Caco-2 (cell line): Measurements from ENCODE around the gene TMEM236. TPM values are rescaled to one million over a fixed set of nuclear protein-coding genes. Genes with fewer than 3 reads are reported as not detected.

Source experiments
- BruUV-seq: library from RNA; stranded (reverse); fragments of 400-500 nt; replicated peaks from 2 replicates; lab custom pipeline; 2021; lab: Mats Ljungman, UMichigan
- CTCF ChIA-PET: fragments of 300-600 bp; sonication (Branson Sonifier 250); formaldehyde crosslinking; loops from one replicate; lab custom pipeline; 2022; ENCODE audit warnings: antibody characterized with exemption; lab: Charles Lee
- POLR2A ChIA-PET: fragments of 300-600 bp; sonication (Branson Sonifier 250); formaldehyde crosslinking; loops from one replicate; lab custom pipeline; 2022; ENCODE audit warnings: antibody characterized with exemption; lab: Charles Lee
- DNase-seq, 2 experiments: peaks; one replicate each; pipeline versions ENCODE4 v3.0.0 to v3.0.0-alpha.2; 2020 to 2022
- H3K27me3 ChIP-seq: replicated peaks from 2 replicates; pipeline ENCODE4 v1.6.0; 2011; ENCODE audit warnings: low read length; ENCODE audit not compliant: control insufficient read depth, insufficient read depth
- H3K36me3 ChIP-seq: 2 replicates; pipeline ENCODE4 v1.5.1; 2011; ENCODE audit warnings: low read length; ENCODE audit not compliant: control insufficient read depth, insufficient read depth
- H3K4me1 ChIP-seq: fragments of 250-450 bp; sonication (Bioruptor Pico); 2 replicates; pipeline ENCODE4 v1.5.1; 2020; ENCODE audit warnings: mild to moderate bottlenecking
- H3K4me3 ChIP-seq: 2 replicates; pipeline ENCODE4 v1.5.1; 2011; ENCODE audit warnings: low read depth, mild to moderate bottlenecking, control low read depth, low read length
- H3K9me3 ChIP-seq: fragments of 250-450 bp; sonication (Bioruptor Pico); 2 replicates; pipeline ENCODE4 v1.5.1; 2020; ENCODE audit warnings: mild to moderate bottlenecking, moderate library complexity
- H3K27ac Mint-ChIP-seq: one replicate; pipeline ENCODE4 v1.8.0; 2022; ENCODE audit warnings: mixed read lengths; ENCODE audit not compliant: unreplicated experiment
- H3K27me3 Mint-ChIP-seq: one replicate; pipeline ENCODE4 v1.8.0; 2022; ENCODE audit warnings: mixed read lengths; ENCODE audit not compliant: insufficient read depth, unreplicated experiment
- H3K36me3 Mint-ChIP-seq: one replicate; pipeline ENCODE4 v1.8.0; 2022; ENCODE audit warnings: mild to moderate bottlenecking, mixed read lengths; ENCODE audit not compliant: insufficient read depth, unreplicated experiment
- H3K4me1 Mint-ChIP-seq: one replicate; pipeline ENCODE4 v1.8.0; 2022; ENCODE audit warnings: low read depth, mixed read lengths; ENCODE audit not compliant: unreplicated experiment
- H3K4me3 Mint-ChIP-seq: one replicate; pipeline ENCODE4 v1.8.0; 2022; ENCODE audit warnings: mild to moderate bottlenecking, moderate library complexity, mixed read lengths; ENCODE audit not compliant: unreplicated experiment
- H3K9me3 Mint-ChIP-seq: one replicate; pipeline ENCODE4 v1.8.0; 2022; ENCODE audit warnings: mixed read lengths; ENCODE audit not compliant: unreplicated experiment
- intact Hi-C: fragments of 100-400 bp; cut with micrococcal nuclease; formaldehyde crosslinking; loops from one replicate; pipeline ENCODE4 v1.10.0; 2022; ENCODE audit not compliant: unreplicated experiment
- total RNA-seq: library from RNA; stranded (reverse); gene quantifications from 2 replicates; pipeline ENCODE4 v1.2.3, GENCODE V29; 2022
- TF ChIP-seq, protein P1 (sequence below), 2 experiments: fragments of 200-600 bp in 1 of 2; IDR thresholded peaks; 1 replicate in 1 of 2; 2 replicates in 1 of 2; pipeline versions ENCODE4 v1.5.1 to v1.8.0; 2011 to 2022; ENCODE audit warnings: antibody characterized with exemption in 1 of 2, control low read depth in 1 of 2, inconsistent platforms in 1 of 2, low read depth in 1 of 2, low read length in 1 of 2, mild to moderate bottlenecking in 1 of 2, moderate library complexity in 1 of 2; ENCODE audit not compliant: insufficient read depth in 1 of 2, severe bottlenecking in 1 of 2, unreplicated experiment in 1 of 2

TMEM236 gene
- total RNA-seq, 1 experiment from 2014 or later = 0.64 TPM

DNA sequence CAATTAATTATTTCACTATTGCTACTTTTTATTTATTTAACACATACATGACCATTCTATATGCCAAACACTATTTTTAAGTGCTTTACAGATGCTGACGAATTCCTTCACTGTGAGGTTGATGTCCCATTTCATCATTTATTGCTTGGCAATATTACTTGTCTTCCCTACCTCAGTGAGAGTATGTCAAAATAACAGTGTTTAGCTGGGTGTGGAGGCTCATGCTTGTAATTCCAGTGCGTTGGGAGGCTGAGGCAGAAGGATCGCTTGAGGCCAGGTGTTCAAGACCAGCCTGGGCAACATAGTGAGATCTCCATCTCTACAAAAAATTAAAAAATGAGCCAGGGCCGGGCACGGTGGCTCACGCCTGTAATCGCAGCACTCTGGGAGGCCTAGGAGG lies 37.4 kb downstream of the TMEM236 start:
- ChIA-PET POLR2A (no interaction called here), CTCF (no interaction called here)
- Mint-ChIP-seq H3K4me1 (peaks cover 22% of the 10 kb centered on the region), H3K27ac (no peak overlapping the region), H3K9me3 (no peaks in the 10 kb centered on the region), H3K4me3 (no peak overlapping the region), H3K27me3 (no peaks in the 10 kb centered on the region), H3K36me3 (peaks cover under 1% of the 10 kb centered on the region)
- Histone ChIP-seq H3K36me3 (no peaks in the 10 kb centered on the region), H3K4me1 (peaks cover 25% of the 10 kb centered on the region), H3K4me3 (no peak overlapping the region), H3K9me3 (no peaks in the 10 kb centered on the region), H3K27me3 (no peaks in the 10 kb centered on the region)
- intact Hi-C loops = no loop called here
- BruUV-seq = no TSS peak
- TF ChIP-seq, protein P1, sequence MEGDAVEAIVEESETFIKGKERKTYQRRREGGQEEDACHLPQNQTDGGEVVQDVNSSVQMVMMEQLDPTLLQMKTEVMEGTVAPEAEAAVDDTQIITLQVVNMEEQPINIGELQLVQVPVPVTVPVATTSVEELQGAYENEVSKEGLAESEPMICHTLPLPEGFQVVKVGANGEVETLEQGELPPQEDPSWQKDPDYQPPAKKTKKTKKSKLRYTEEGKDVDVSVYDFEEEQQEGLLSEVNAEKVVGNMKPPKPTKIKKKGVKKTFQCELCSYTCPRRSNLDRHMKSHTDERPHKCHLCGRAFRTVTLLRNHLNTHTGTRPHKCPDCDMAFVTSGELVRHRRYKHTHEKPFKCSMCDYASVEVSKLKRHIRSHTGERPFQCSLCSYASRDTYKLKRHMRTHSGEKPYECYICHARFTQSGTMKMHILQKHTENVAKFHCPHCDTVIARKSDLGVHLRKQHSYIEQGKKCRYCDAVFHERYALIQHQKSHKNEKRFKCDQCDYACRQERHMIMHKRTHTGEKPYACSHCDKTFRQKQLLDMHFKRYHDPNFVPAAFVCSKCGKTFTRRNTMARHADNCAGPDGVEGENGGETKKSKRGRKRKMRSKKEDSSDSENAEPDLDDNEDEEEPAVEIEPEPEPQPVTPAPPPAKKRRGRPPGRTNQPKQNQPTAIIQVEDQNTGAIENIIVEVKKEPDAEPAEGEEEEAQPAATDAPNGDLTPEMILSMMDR (IDR thresholded peaks at IDR 0.05; ENCODE audit: insufficient read depth in 1 of 2, low read depth in 1 of 2, low read length in 1 of 2, severe bottlenecking in 1 of 2, unreplicated experiment in 1 of 2) = no peak
- no peak for DNase-seq

DNA sequence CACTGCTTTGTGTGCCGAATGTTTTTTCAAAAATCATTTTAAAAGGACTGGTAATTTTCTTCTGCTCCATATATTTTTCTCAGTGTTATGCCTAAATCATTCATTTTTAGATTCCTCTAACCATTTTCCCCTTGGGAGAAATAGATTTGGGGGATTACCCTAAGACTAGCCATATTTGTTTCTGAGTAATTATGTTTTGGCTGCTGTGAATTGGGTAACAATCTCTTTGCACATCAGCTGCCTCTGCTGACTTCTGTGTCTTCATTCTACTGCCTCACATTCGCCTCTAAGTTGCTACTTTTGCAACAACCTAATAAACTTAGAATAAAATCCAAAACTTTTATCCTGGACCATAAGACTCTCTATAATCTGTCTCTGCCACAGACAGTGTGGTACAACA lies 38.6 kb downstream of the TMEM236 start:
- intact Hi-C loops = no loop called here
- H3K36me3 Mint-ChIP-seq = peaks cover 4% of the 10 kb centered on the region
- H3K9me3 ChIP-seq = no peaks in the 10 kb centered on the region
- no peaks in the 10 kb centered on the region for H3K27me3 ChIP-seq
- H3K4me1 ChIP-seq = peaks cover 34% of the 10 kb centered on the region
- no peaks in the 10 kb centered on the region for H3K36me3 ChIP-seq
- CTCF ChIA-PET = no interaction called here
- BruUV-seq = no TSS peak
- POLR2A ChIA-PET = no interaction called here
- H3K27me3 Mint-ChIP-seq = no peaks in the 10 kb centered on the region
- H3K9me3 Mint-ChIP-seq = no peaks in the 10 kb centered on the region
- TF ChIP-seq, protein P1 (IDR thresholded peaks at IDR 0.05; ENCODE audit: insufficient read depth in 1 of 2, low read depth in 1 of 2, low read length in 1 of 2, severe bottlenecking in 1 of 2, unreplicated experiment in 1 of 2) = no peak
- no peak overlapping the region for H3K27ac Mint-ChIP-seq
- H3K4me3 ChIP-seq = no peak overlapping the region
- no peak overlapping the region for H3K4me3 Mint-ChIP-seq
- DNase-seq = no peak
- H3K4me1 Mint-ChIP-seq = peaks cover 27% of the 10 kb centered on the region

DNA sequence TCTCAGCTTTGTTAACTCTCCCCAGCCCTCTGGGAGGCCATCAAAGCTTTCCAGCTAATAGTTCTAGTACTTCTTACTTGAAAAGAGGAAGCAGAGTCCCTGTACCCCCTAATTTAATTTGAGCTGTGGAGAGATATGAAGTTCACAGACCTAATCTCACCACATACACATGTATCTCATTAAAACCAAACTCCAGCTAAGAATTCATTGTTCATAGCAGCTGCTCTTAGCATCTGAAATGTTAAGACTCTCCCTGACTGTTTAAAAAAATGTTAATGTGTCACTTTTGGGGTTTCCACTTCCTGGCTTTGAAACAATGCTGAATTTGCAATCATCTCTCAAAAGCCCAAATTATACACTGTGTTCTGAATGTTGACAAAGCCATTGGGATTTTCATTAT lies 41.0 kb downstream of the TMEM236 start:
- Histone ChIP-seq H3K9me3 (peaks cover 4% of the 10 kb centered on the region), H3K4me1 (peaks cover 34% of the 10 kb centered on the region), H3K36me3 (no peaks in the 10 kb centered on the region; the same call in none of the 2 replicates), H3K4me3 (no peak overlapping the region), H3K27me3 (no peaks in the 10 kb centered on the region)
- H3K4me1 Mint-ChIP-seq = peaks cover 27% of the 10 kb centered on the region
- H3K4me3 Mint-ChIP-seq = no peak overlapping the region
- POLR2A ChIA-PET = interaction anchor here (0.6 kb wide), 1 partner anchor 354 kb away, joined by 3 read pairs; no protein-coding TSS in a partner anchor
- DNase-seq = no peak
- TF ChIP-seq, protein P1 (IDR thresholded peaks at IDR 0.05; ENCODE audit: insufficient read depth in 1 of 2, low read depth in 1 of 2, low read length in 1 of 2, severe bottlenecking in 1 of 2, unreplicated experiment in 1 of 2) = no peak
- no TSS peak for BruUV-seq
- CTCF ChIA-PET = no interaction called here
- no peaks in the 10 kb centered on the region for H3K27me3 Mint-ChIP-seq
- intact Hi-C loops = no loop called here
- H3K27ac Mint-ChIP-seq = peak overlapping the region; percentile 42
- H3K36me3 Mint-ChIP-seq = peaks cover 4% of the 10 kb centered on the region
- no peaks in the 10 kb centered on the region for H3K9me3 Mint-ChIP-seq
